A673 (cell line): ENCODE measurements around the gene IFNL1. TPM values are rescaled to one million over a fixed set of nuclear protein-coding genes. Genes with fewer than 3 reads are reported as not detected.

Experiments used
- BruUV-seq: library from RNA; stranded (reverse); fragments of 400-500 nt; replicated peaks from 2 replicates; lab custom pipeline; 2021; lab: Mats Ljungman, UMichigan
- CTCF ChIA-PET: fragments of 300-600 bp; sonication (Branson Sonifier 250); formaldehyde crosslinking; loops from one replicate; lab custom pipeline; 2022; ENCODE audit warnings: antibody characterized with exemption; lab: Charles Lee
- POLR2A ChIA-PET: fragments of 300-600 bp; sonication (Branson Sonifier 250); formaldehyde crosslinking; loops from one replicate; lab custom pipeline; 2022; ENCODE audit warnings: antibody characterized with exemption; ENCODE audit not compliant: low non-redundant PET; lab: Charles Lee
- DNase-seq: peaks from one replicate; pipeline ENCODE4 v3.0.0-alpha.2; 2015; ENCODE audit warnings: low spot score
- H3K27ac ChIP-seq: fragments of 200-600 bp; sonication (generic); 2 replicates; pipeline ENCODE4 v1.5.1; 2016; ENCODE audit warnings: mixed run types, low read depth, mild to moderate bottlenecking, mixed read lengths, antibody characterized with exemption, low read length; ENCODE audit not compliant: poor library complexity, severe bottlenecking
- H3K27me3 ChIP-seq: fragments of 200-600 bp; sonication (generic); replicated peaks from 2 replicates; pipeline ENCODE4 v1.6.1; 2017; ENCODE audit warnings: mixed run types, low read depth, mild to moderate bottlenecking, mixed read lengths, antibody characterized with exemption, low read length; ENCODE audit not compliant: insufficient read depth, poor library complexity
- H3K36me3 ChIP-seq: fragments of 200-600 bp; sonication (generic); 2 replicates; pipeline ENCODE4 v1.6.1; 2016; ENCODE audit warnings: mixed run types, mild to moderate bottlenecking, mixed read lengths, antibody characterized with exemption, low read length; ENCODE audit not compliant: insufficient read depth, poor library complexity, severe bottlenecking
- H3K4me1 ChIP-seq: fragments of 200-600 bp; sonication (generic); 2 replicates; pipeline ENCODE4 v1.6.1; 2017; ENCODE audit warnings: mixed run types, mild to moderate bottlenecking, mixed read lengths, antibody characterized with exemption, low read length; ENCODE audit not compliant: insufficient read depth, poor library complexity, severe bottlenecking
- H3K4me3 ChIP-seq: fragments of 200-600 bp; sonication (generic); 2 replicates; pipeline ENCODE4 v1.5.1; 2016; ENCODE audit warnings: low read depth, mixed run types, mild to moderate bottlenecking, mixed read lengths, low read length; ENCODE audit not compliant: poor library complexity, severe bottlenecking
- H3K9me3 ChIP-seq: fragments of 200-600 bp; sonication (generic); 2 replicates; pipeline ENCODE4 v1.6.1; 2016; ENCODE audit warnings: mixed run types, low read depth, mild to moderate bottlenecking, mixed read lengths, antibody characterized with exemption, low read length; ENCODE audit not compliant: poor library complexity, severe bottlenecking
- CTCF ChIP-seq: fragments of 300-800, 200-600 bp; sonication (generic); conservative IDR thresholded peaks from 2 replicates; pipeline ENCODE4 v1.5.1; 2017; ENCODE audit warnings: low read depth, mild to moderate bottlenecking, antibody characterized with exemption, low read length, moderate library complexity, mixed read lengths
- EZH2 ChIP-seq: fragments of 200-600 bp; sonication (generic); IDR thresholded peaks from 2 replicates; pipeline ENCODE4 v1.6.1; 2017; ENCODE audit warnings: borderline replicate concordance, low read depth, mild to moderate bottlenecking, mixed read lengths, antibody characterized with exemption, low read length; ENCODE audit not compliant: poor library complexity, severe bottlenecking
- intact Hi-C: fragments of 100-400 bp; cut with micrococcal nuclease; formaldehyde crosslinking; loops from one replicate; pipeline ENCODE4 v1.10.0; 2022; ENCODE audit not compliant: unreplicated experiment
- total RNA-seq: library from RNA; stranded (reverse); gene quantifications from 2 replicates; pipeline ENCODE4 v1.2.3, GENCODE V29; 2021

Gene IFNL1
- total RNA-seq, 1 experiment from 2014 or later = not detected

- BruUV-seq = no TSS peak
- peak; percentile 38 for DNase-seq
Observed at GRCh38 chr19:39310558-39311311, 14.5 kb downstream of the IFNL1 start.

GRCh38 chr19:39314016-39314728, 18.0 kb downstream of the IFNL1 start:
- Histone ChIP-seq H3K9me3 (no peaks in the 10 kb centered on the region), H3K36me3 (no peaks in the 10 kb centered on the region), H3K27me3 (no peaks in the 10 kb centered on the region), H3K4me3 (no peak overlapping the region), H3K4me1 (no peaks in the 10 kb centered on the region), H3K27ac (no peak overlapping the region)
- TF ChIP-seq CTCF (no peak), EZH2 (no peak)
- no TSS peak for BruUV-seq
- DNase-seq = no peak
- ChIA-PET POLR2A (no interaction called here), CTCF (no interaction called here)
- intact Hi-C loops = no loop called here

More at GRCh38 chr19:39310558-39311311, 14.5 kb downstream of the IFNL1 start:
- ChIA-PET CTCF (no interaction called here), POLR2A (no interaction called here)
- H3K9me3 ChIP-seq = no peaks in the 10 kb centered on the region
- H3K4me1 ChIP-seq = no peaks in the 10 kb centered on the region
- H3K4me3 ChIP-seq = no peak overlapping the region
- no peaks in the 10 kb centered on the region for H3K36me3 ChIP-seq
- no peak for TF ChIP-seq EZH2
- TF ChIP-seq CTCF = no peak
- intact Hi-C loops = no loop called here
- no peak overlapping the region for H3K27ac ChIP-seq
- no peaks in the 10 kb centered on the region for H3K27me3 ChIP-seq

- peaks cover 9% of the 10 kb centered on the region for H3K4me1 ChIP-seq
- ChIA-PET POLR2A (no interaction called here), CTCF (no interaction called here)
- no peak for DNase-seq
- no peaks in the 10 kb centered on the region for H3K27me3 ChIP-seq
- no peak overlapping the region for H3K4me3 ChIP-seq
- no peaks in the 10 kb centered on the region for H3K36me3 ChIP-seq
- H3K9me3 ChIP-seq = no peaks in the 10 kb centered on the region
- intact Hi-C loops = no loop called here
- TF ChIP-seq CTCF (no peak), EZH2 (no peak)
- no TSS peak for BruUV-seq
- H3K27ac ChIP-seq = no peak overlapping the region
Observed at GRCh38 chr19:39315933-39316332, 19.7 kb downstream of the IFNL1 start.
